ENCODE measurements around the gene FGB.

FGB gene

DNA sequence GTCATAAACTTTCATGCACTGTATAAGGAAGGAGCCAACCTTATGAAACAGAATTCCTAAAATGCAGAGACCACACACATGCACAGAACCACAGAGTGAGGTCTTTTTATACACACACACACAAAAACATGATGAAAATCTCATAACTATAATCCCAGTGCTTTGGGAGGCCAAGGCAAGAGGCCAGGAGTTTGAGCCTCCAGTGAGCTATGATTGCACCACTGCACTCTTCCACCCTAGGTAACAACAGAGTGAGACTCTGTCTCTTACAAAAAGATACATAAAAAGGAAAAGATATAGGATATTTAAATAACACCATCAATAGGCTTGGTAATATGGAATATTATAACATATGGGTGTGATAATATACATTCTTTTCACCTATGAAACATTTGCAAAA lies 17.1 kb downstream of the FGB start:
- no peak overlapping the region for H3K4me3 ChIP-seq (ENCODE audit: low read depth, low read length)
- TF ChIP-seq MYC (IDR thresholded peaks at IDR 0.05; ENCODE audit: low read depth, low read length) (no peak), MAX (IDR thresholded peaks at IDR 0.05; ENCODE audit: low read depth, low read length) (no peak), POLR2A (IDR thresholded peaks at IDR 0.05; ENCODE audit: extremely low read depth, insufficient read length) (no peak), CTCF (IDR thresholded peaks at IDR 0.05; ENCODE audit: low read depth, low read length) (no peak)
- DNase-seq (ENCODE audit: low read depth): no peak

- no peak for TF ChIP-seq CTCF (IDR thresholded peaks at IDR 0.05; ENCODE audit: low read depth, low read length)
- no peak for TF ChIP-seq POLR2A (IDR thresholded peaks at IDR 0.05; ENCODE audit: extremely low read depth, insufficient read length)
- H3K4me3 ChIP-seq (ENCODE audit: low read depth, low read length): no peak overlapping the region
- no peak for DNase-seq (ENCODE audit: low read depth)
These were observed 19.9 kb downstream of the FGB start for GRCh38 chr4:154582723-154583122.

DNA sequence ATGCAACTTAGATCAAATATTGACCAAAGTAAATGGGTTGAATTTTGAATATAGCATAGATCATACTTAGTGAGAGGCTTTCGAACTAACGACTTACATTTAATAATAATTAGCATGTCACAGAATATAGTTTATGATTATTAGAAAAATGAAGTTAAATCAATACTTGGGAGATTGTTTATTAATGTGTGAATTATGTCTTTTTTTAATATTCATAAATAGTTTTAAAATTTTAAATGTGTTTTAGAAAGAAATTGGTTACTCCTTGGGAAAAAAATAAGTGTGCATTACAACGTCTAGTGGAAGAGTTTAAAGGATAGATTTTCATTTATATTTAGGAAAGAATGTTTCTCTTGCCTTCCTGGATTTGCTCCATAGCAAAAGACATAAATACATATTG lies 20.4 kb downstream of the FGB start:
- DNase-seq (ENCODE audit: low read depth): no peak
- no peak overlapping the region for H3K4me3 ChIP-seq (ENCODE audit: low read depth, low read length)
- no peak for TF ChIP-seq MYC (IDR thresholded peaks at IDR 0.05; ENCODE audit: low read depth, low read length)
- no peak for TF ChIP-seq POLR2A (IDR thresholded peaks at IDR 0.05; ENCODE audit: extremely low read depth, insufficient read length)
- TF ChIP-seq MAX (IDR thresholded peaks at IDR 0.05; ENCODE audit: low read depth, low read length): no peak
- no peak for TF ChIP-seq CTCF (IDR thresholded peaks at IDR 0.05; ENCODE audit: low read depth, low read length)

DNA sequence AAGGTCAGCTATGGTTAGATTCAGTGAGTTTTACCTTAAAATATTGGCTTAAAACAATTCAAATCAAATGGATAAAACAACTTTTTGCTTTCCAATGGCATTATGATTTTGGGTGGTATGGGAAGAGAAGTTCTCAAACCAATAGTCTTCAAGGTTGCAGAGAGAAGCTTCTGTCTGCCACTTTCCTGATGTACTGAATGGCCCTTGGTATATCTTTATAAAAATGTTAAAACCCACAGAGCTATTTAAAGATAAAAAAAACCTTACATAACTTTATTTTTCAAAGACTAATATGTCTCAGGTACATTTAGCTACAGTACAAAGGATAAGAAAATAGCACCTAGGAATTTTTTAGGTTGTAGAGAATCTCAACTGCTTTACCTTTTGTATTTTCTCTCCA lies 20.9 kb downstream of the FGB start:
- H3K4me3 ChIP-seq (ENCODE audit: low read depth, low read length): no peak overlapping the region
- TF ChIP-seq POLR2A (IDR thresholded peaks at IDR 0.05; ENCODE audit: extremely low read depth, insufficient read length) (no peak), CTCF (IDR thresholded peaks at IDR 0.05; ENCODE audit: low read depth, low read length) (no peak)
- no peak for DNase-seq (ENCODE audit: low read depth)

DNA sequence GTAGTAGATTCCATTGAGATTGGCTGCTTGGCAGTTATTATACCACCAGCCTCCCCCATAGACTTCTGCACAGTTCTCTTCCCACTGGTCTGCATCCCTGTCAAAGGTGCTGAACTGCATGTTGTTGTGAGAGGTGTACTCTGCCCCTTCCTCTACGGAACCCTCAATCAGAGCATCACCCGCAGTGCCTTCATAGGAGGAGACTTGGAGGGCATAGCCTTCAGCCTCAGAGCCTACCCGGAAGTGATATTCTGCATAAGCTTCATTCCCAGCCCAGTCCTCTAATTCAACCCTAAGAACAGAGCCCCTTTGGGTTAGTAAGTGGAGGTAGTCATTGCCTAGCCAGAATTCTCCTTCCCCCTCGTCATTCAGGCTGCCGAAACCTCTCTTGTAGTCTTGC lies 21.4 kb downstream of the FGB start:
- no peak overlapping the region for H3K4me3 ChIP-seq (ENCODE audit: low read depth, low read length)
- DNase-seq (ENCODE audit: low read depth): no peak
- TF ChIP-seq POLR2A (IDR thresholded peaks at IDR 0.05; ENCODE audit: extremely low read depth, insufficient read length) (no peak), MYC (IDR thresholded peaks at IDR 0.05; ENCODE audit: low read depth, low read length) (no peak), CTCF (IDR thresholded peaks at IDR 0.05; ENCODE audit: low read depth, low read length) (no peak), MAX (IDR thresholded peaks at IDR 0.05; ENCODE audit: low read depth, low read length) (no peak)

GRCh38 chr4:154585369-154586018 lies 22.7 kb downstream of the FGB start:
- DNase-seq (ENCODE audit: low read depth): no peak
- TF ChIP-seq MYC (IDR thresholded peaks at IDR 0.05; ENCODE audit: low read depth, low read length): no peak
- TF ChIP-seq MAX (IDR thresholded peaks at IDR 0.05; ENCODE audit: low read depth, low read length): no peak
- no peak for TF ChIP-seq CTCF (IDR thresholded peaks at IDR 0.05; ENCODE audit: low read depth, low read length)
- no peak for TF ChIP-seq POLR2A (IDR thresholded peaks at IDR 0.05; ENCODE audit: extremely low read depth, insufficient read length)
- H3K4me3 ChIP-seq (ENCODE audit: low read depth, low read length): no peak overlapping the region
